NCI-H2107 (cell line): ENCODE data around the gene TLNRD1.
"Not testable (repeated sequence)": the region's sequence is repeated elsewhere in the genome, so short reads cannot be mapped to it uniquely, and the experiment has no call there.

Experiments used
- DNase-seq: peaks from one replicate; lab custom pipeline; 2025; lab: John Stamatoyannopoulos, UW

Gene TLNRD1

DNA sequence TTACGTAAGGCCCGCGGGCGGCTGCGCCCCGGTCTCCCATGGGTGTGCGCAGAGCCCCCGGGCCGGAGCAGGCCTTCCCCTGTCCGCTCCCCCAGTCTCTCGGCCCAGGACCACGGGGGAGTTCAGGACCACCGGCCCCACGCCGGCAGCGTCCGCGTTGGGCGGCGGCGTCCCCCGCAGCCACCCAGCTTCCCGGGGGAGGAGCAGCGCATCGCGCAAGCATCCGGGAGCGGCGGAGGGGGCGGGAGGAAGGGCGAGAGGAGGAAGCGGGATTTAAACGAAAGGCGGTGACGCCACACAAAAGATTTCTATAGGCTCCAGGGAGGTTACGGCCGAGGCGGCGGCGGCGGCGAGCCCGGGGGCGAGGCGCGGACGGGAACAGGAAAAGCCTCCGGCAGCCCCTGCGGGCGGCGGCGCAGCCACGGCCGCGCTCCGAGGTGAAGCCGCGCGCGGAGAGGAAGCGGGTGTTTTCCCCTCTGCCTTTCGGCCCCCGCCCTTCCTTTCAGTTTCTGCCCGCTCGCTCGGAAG lies at the start of gene TLNRD1:
Gene TLNRD1 (plus strand): TSS at position 300 of the 528 bp plus-strand sequence. CDS start 1,349 bp downstream, outside the sequence.
- DNase-seq, result peak; percentile 31

- no peak for DNase-seq
Measured at GRCh38 chr15:80951941-80952340, 48.8 kb upstream of the TLNRD1 start.

DNA sequence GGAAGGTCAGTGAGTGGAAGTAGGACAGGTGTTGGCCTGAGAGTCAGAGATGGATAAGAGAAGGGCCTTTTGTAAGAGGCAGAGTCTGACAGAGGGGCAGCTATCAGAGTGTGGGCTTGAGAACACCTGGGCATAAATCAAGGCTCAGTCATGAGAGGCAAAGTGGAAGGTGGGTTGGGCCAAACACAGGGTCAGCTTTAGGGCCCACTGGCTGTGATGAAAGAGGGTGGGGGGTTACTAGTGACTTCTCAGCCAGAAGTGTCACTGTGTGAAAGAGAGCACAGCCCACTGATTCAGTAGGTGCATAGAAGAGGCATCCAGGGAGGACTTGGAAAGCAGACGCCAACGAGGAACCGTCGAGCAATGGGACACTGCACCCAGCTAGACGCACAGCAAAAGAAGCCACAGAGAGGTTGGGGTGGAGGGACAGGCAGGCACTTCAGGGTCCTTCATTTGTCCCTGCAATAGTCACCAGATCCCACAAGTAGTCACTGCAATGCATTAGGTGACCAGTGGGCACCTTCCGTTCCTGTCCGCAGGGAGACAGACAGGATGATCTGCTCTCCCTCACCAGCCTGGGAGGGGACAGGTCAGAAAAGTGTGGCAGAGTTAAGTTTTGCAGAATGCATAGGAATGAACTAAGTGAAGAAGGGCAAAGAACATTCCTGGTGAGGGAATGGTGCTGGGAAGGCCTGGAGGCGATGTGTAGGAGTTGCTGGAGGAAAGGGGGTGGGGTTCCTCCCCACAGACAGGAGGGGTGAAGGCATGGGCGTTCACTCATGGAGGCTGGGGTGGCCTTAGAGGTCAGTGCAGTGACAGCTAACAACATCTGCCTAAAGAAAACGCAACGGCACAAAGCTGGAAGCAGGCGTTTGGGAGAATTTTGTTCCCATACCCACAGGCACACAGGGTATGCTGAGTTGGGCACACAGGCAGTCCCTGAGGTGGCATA lies 47.4 kb upstream of the TLNRD1 start:
- no peak for DNase-seq

- DNase-seq, result no peak
Measured at GRCh38 chr15:80953953-80954778, 46.6 kb upstream of the TLNRD1 start.

DNA sequence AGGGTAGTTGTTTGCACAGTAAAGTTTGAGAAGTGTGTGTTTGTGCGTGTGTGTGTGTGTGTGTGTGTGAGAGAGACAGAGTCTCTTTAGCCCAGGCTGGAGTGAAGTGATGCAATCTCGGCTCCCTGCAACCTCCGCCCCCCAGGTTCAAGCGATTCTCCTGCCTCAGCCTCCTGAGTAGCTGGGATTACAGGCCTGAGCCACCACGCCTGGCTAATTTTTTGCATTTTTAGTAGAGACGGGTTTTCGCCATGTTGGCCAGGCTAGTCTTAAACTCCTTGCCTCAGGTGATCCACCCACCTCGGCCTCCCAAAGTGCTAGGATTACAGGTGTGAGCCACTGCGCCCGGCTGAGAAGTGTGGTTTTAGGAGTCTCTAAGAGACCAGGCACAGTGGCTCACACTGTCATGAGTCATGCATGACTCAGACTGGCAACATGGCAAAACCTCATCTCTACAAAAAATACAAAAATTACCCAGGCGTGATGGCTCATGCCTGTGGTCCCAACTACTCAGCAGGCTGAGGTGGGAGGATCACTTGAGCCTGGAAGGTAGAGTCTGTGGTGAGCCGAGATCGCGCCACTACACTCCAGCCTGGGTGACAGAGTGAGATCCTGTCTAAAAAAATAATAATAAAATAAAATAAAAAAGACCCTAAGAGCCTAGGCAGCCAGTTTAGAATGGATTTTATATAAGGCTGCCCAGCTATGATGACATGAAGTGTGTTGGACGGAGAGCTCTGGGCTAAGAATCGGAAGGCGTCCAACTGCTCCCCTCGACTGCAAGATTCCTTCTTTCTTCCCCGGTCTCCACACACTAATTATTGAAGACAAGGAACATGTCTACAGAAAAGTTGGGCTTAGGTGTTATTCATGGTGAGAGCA lies 44.9 kb upstream of the TLNRD1 start:
- DNase-seq, result not testable (repeated sequence)

GRCh38 chr15:80957556-80957955 lies 43.2 kb upstream of the TLNRD1 start:
- DNase-seq, result no peak

DNA sequence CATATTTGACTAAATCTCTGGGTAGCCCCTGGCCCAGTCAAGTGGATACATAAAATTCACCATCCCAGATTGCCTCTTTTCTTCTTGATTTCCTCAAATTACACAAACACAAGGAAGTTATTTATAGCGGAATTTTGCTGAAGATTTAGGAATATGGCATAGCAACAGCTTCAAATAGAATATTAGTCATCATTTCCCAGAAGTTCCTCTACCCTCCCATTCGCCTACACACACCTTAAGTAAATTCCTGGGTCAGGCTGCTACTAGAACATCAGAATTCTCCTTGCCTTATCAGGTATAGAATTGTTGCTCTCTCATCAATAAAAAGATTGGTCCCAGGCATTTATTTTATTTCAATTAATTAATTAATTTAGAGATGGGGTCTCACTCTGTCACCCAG lies 42.7 kb upstream of the TLNRD1 start:
- no peak for DNase-seq

DNA sequence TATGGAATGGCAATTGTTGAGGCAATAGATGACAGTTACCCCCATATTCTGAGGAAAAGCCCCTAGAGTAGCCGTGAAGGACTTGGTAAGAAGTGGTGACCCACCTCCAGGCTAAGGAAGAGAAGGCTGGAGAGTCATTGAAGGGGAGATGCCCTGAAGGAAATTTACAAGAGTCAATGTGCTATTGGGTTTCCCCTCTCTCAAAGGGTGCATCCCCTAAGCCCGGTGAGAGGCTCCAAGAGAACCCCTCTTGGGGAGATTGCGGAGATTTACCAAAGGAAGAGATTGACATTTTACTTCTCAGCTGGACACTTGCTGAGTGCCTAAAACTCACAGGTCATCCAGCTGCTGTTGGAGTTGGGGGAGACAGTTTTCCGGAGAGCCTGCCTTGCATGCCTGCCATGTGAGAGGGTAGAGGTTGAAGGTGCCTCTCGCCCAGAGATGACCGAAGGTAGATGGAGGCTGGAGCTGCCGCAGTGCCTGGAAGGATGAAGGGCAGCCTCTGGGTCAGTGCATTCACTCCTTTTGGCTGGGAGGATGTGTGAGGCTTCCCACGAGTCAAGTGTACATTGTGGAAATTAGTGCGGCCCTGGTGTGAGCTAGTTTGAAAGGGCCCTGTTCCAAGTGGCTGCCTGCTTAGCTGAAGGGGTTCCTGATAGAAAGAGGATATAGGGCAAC lies 41.8 kb upstream of the TLNRD1 start:
- no peak for DNase-seq

DNA sequence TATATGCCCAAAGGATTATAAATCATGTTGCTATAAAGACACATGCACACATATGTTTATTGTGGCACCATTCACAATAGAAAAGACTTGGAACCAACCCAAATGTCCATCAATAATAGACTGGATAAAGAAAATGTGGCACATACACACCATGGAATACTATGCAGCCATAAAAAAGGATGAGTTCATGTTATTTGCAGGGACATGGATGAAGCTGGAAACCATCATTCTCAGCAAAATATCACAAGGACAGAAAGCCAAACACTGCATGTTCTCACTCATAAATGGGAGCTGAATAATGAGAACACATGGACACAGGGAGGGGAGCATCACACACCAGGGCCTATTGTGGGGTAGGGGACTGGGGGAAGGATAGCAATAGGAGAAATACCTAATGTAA lies 35.3 kb upstream of the TLNRD1 start:
- not testable (repeated sequence) for DNase-seq

DNA sequence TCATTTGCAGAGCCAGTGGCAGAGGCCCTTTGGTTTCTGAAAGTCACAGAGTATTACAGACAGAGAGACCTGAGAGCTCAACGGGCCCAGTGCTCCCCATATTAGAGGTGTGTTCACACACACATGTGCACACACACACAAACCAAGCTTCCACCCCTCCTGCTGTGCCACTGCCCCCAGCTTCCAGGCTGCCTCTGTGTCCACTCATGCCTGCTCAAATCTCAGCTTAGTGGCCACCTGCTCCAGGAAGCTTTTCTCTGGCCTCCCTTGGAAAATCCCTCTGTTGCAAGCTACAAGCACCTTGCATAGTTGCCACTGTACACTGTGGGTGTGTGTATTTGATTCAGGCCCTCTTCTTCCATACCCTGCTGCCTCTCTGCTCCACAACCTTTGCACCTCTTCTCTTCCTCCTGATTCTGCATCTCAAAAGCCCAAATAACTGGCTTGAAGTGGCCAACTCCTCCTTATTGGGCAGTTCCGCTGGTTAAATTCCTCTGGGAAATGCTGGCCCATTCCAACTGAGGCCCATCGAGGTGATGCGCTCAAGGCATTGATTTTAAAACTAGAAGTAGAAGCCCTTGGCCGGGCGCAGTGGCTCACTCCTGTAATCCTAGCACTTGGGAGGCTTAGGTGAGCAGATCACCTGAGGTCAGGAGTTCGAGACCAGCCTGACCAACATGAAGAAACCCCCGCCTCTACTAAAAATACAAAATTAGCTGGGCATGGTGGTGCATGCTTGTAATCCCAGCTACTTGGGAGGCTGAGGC lies 34.1 kb upstream of the TLNRD1 start:
- DNase-seq, result no peak

- DNase-seq, result no peak
Measured at GRCh38 chr15:80967451-80967850, 33.3 kb upstream of the TLNRD1 start.

GRCh38 chr15:80967991-80968510 lies 32.7 kb upstream of the TLNRD1 start:
- DNase-seq, result no peak

- no peak for DNase-seq
Measured at GRCh38 chr15:80969316-80969715, 31.4 kb upstream of the TLNRD1 start.

DNA sequence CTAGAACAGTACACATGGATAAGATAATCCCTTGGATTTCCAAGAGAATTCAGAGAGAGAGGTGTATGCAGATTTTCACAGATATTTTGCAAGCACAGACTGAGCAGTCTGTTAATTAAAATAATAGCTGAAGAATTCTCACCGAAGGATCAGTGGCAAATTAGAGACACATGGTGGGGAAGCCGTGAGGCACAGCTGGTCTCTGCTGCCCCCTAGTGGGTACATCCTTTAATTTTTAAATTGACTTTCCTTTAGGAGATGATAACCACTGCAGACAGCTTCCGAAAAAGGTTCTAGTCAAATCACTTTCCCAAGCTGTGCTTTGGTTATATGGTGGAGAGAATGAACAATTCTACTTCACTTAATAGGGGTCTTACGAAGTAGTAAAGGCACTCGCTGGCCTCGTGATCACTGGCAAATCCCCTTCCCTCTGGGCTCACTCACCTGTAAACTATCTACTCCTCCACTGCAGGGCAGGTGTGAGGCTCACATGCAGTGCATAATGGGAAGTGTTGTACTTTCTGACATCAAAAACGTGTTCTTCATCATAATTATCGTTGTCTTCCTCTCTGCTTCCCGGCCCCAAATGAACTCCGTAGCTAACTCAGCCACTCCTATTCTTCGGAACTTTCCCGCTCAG lies 30.6 kb upstream of the TLNRD1 start:
- DNase-seq, result peak; percentile 31

DNA sequence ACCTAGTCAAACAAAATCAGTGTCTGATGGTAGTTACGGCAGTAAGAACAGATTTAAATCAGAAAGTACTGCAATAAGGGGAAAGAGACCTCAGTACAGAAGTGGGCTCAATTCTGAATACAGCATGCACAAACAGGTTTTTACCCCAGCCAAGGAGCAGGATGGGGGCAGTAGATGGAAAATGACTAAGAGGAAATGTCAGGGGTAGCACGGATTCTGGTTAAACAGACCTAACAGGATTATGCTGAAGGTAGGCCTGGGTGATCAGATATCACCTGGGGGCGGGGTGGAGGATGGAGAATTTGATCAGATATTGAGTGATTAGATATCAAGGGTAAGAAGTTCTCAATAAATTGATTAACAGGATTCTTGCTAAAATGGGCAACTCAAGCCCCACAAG lies 30.1 kb upstream of the TLNRD1 start:
- no peak for DNase-seq

- DNase-seq, result no peak
Measured at GRCh38 chr15:80971143-80971542, 29.6 kb upstream of the TLNRD1 start.

DNA sequence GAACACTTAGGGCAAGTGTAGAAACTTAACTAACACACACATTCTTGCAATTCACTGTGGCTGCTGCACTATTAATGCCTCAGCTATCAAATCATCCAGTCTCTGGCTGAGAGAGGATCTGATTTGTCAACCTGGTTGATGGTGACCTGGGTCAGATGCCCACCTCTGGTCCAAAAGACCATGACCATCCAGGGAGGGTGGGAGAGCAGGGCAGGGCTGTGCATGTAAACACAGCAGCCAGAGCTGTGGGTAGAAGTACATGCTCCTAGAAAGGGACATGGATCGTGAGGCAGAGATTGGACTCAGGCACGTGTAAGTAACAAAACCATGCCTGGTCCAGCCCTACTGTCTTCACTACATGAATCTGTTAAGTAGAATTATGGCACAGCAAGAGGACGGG lies 28.4 kb upstream of the TLNRD1 start:
- DNase-seq, result no peak

DNA sequence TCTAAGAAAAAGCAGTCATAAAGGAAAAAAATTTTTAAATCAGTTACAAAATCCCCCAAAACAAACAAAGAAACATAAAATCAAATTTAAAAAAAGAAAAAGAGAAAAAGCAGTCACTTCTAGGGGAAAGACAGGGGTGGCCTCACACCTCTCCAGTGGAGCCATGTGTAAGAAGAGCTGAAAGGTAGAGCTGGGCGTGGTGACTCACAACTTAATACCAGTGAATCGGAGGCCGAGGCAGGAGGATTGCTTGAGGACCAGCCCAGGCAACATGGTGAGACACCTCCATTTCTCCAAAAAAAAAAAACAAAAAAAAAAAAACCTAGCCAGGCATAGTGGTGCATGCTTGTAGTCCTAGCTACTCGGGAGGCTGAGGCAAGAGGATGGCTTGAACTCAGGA lies 25.8 kb upstream of the TLNRD1 start:
- DNase-seq, result no peak

DNA sequence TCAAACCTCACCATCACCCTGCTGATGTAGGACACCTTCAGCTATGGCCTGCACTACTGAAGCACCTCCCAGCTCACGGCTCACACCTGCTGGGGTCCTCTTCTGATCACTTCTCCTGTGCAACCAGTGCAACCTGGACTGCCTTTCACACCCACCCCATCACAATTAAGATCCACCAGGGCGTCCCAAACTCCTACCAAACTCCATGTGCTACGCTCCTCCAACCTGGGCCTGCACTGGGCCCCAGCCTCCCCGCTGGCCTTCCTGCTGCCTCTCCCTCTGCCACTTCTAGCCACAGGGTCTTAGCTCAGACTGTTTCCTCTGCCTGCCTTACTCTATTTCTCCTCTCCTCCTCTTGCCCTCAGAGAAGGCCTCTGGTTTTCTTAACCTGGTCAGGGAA lies 23.9 kb upstream of the TLNRD1 start:
- no peak for DNase-seq

- DNase-seq, result no peak
Measured at GRCh38 chr15:80977627-80978036, 23.1 kb upstream of the TLNRD1 start.
